ENCODE measurements around the gene ITGB7.
"Not testable (repeated sequence)": the region's sequence is repeated elsewhere in the genome, so short reads cannot be mapped to it uniquely, and the experiment has no call there.

Gene ITGB7

DNA sequence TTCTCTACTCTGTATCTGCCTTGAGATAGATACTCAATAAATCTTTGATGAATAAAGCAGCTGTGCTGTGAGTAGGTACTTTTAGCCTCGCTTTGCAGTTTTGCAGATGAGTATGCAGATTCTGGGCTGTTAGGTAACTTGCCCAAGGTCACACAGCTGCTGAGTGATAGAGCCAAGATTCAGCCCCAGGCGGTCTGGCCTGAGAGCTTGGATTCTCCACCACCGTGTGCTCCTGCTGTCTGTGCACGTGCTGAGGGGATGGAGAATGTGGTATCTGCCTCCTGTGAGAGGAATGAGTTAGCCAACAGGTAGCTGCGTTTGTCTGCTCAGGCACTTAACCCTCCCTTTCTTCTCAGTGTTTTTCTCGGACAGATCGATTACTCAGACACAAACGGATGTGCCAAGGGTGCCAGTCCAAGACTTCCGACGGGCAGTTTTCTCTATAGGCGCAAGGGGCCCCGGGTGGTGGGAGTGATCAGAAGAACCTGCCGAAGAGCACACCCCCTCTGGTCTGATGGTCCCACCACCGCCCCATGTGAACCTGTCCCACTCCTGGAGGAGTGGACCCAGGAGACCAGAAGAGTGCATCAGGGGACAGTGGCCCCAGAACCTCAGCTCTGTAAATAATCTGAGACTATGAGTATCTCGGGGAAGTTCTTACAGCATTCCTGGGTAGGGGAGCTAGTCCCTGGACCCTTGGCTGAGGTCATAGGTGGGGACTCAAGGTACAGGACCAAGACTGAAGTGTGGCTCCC lies 19.7 kb downstream of the ITGB7 start:
- Histone ChIP-seq H3K4me1 (ENCODE audit: control insufficient read depth, insufficient read depth, low read length) (peaks cover 12% of the 10 kb centered on the region), H3K4me3 (ENCODE audit: low read length) (no peak overlapping the region), H3K36me3 (ENCODE audit: control insufficient read depth, insufficient read depth, low read length) (peaks cover 34% of the 10 kb centered on the region), H3K27me3 (ENCODE audit: control insufficient read depth, insufficient read depth, low read length) (no peaks in the 10 kb centered on the region), H3K9ac (ENCODE audit: low read length) (no peak overlapping the region), H3K27ac (ENCODE audit: low read depth, low read length) (no peak overlapping the region)

DNA sequence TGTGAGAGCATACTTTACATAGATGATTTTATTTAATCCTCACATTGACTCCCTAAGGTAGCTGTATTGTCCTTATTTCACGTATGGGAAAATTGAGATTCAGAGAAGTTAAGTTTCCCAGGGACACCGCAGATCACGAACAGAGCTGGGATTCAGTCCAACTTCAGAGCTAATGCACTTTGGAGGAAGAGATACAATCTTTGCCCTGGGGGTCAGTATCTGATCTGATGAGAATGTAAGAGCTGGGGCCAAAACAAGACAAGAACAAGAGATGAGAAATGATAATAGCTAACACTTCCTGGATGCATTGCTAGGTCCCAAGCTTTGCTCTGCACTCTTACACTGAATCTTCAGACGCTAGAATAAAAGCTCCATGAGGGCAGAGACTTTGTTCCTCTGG lies 20.3 kb downstream of the ITGB7 start:
- no peak overlapping the region for H3K9ac ChIP-seq (ENCODE audit: low read length)
- H3K27ac ChIP-seq (ENCODE audit: low read depth, low read length), result no peak overlapping the region
- H3K4me3 ChIP-seq (ENCODE audit: low read length), result no peak overlapping the region
- no peaks in the 10 kb centered on the region for H3K27me3 ChIP-seq (ENCODE audit: control insufficient read depth, insufficient read depth, low read length)
- peaks cover 18% of the 10 kb centered on the region for H3K4me1 ChIP-seq (ENCODE audit: control insufficient read depth, insufficient read depth, low read length)
- peaks cover 38% of the 10 kb centered on the region for H3K36me3 ChIP-seq (ENCODE audit: control insufficient read depth, insufficient read depth, low read length)

DNA sequence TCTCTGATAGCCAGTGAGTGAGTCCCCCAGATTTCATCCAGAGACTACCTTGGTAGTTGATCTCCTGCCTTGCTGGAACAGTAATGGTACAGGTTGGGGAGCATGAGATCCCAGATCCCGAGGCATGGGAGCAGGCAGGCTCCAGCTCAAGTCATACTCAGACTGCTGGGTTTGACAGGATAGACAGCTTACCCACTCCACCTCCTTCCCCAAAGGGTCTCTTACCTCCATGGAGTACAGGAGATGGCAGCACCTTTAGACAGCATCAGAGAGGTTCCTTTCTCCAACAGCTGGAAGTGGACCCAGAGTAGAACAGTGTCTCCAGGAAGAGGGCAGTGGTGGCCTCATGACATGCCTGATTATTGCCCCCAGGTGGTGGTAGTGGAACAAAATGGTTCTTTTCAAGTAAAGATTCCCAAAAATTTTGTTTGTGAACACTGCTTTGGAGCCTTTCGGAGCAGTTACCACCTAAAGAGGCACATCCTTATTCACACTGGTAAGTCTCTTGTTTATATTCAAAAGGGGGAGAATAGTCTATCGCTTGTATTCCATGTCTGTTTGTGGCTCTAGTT lies 21.4 kb downstream of the ITGB7 start:
- H3K27me3 ChIP-seq (ENCODE audit: control insufficient read depth, insufficient read depth, low read length), result no peaks in the 10 kb centered on the region
- peaks cover 39% of the 10 kb centered on the region for H3K36me3 ChIP-seq (ENCODE audit: control insufficient read depth, insufficient read depth, low read length)
- H3K4me1 ChIP-seq (ENCODE audit: control insufficient read depth, insufficient read depth, low read length), result peaks cover 25% of the 10 kb centered on the region
- no peak overlapping the region for H3K27ac ChIP-seq (ENCODE audit: low read depth, low read length)
- no peak overlapping the region for H3K9ac ChIP-seq (ENCODE audit: low read length)
- H3K4me3 ChIP-seq (ENCODE audit: low read length), result no peak overlapping the region

DNA sequence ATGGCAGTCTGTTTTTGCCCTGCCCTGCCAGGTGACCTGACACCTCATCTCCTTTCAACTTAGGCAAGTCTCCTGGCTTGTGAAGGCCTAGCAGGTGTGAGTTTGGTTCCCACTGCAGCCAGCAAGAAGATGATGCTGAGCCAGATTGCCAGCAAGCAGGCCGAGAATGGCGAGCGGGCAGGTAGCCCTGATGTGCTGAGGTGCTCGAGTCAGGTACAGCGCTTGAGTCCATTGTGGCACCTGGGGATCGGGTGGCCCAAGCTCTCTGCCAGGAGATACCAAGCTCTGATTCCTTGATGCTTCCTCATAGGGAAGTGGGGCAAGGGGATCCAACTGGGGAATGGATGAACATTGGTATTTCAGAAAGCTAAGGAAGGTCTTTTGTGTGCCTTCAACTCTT lies 22.2 kb downstream of the ITGB7 start:
- Histone ChIP-seq H3K4me3 (ENCODE audit: low read length) (no peak overlapping the region), H3K9ac (ENCODE audit: low read length) (no peak overlapping the region), H3K4me1 (ENCODE audit: control insufficient read depth, insufficient read depth, low read length) (peaks cover 26% of the 10 kb centered on the region), H3K27ac (ENCODE audit: low read depth, low read length) (no peak overlapping the region), H3K36me3 (ENCODE audit: control insufficient read depth, insufficient read depth, low read length) (peaks cover 39% of the 10 kb centered on the region), H3K27me3 (ENCODE audit: control insufficient read depth, insufficient read depth, low read length) (no peaks in the 10 kb centered on the region)

DNA sequence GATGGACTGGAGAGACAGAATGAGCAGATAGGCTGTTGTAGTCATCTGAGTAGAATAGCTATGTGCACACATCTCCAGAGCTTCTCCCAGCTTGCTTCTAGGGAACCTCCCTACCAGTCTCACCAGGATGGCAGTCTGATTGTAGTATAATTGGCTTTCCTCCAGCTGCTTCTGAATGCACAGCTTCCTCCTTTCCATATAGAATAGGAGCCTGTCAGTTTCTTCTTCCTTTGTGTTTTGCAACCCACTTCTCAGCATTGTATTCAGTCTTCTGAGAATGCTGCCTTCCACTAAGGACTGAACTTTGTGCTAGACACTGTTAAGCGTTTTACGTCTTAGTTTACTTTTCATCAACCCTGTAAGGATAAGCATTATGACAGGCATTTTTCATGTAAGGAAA lies 24.1 kb downstream of the ITGB7 start:
- Histone ChIP-seq H3K9ac (ENCODE audit: low read length) (no peak overlapping the region), H3K4me1 (ENCODE audit: control insufficient read depth, insufficient read depth, low read length) (peaks cover 29% of the 10 kb centered on the region), H3K4me3 (ENCODE audit: low read length) (peak overlapping the region; percentile 81), H3K27me3 (ENCODE audit: control insufficient read depth, insufficient read depth, low read length) (no peaks in the 10 kb centered on the region), H3K27ac (ENCODE audit: low read depth, low read length) (no peak overlapping the region), H3K36me3 (ENCODE audit: control insufficient read depth, insufficient read depth, low read length) (peaks cover 35% of the 10 kb centered on the region)

DNA sequence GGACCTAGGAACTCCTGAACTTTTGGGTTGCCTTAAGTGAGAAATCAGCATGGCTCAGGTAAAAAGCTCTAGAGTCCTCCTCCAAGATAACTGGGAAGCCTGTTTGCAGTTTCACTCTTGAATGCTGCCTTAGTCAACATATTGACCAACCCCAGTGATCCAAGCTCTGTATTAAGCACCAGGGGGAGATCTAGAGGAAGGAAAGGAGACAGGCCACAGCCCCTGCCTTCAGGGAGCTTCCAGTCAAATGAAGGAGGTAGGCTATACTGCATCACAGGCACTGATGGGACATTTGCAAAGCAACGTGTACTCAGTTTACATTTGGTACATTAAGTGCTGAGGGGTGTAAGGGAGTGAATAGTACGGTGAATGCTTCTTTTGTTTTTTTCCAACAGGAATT lies 25.1 kb downstream of the ITGB7 start:
- no peaks in the 10 kb centered on the region for H3K27me3 ChIP-seq (ENCODE audit: control insufficient read depth, insufficient read depth, low read length)
- no peak overlapping the region for H3K9ac ChIP-seq (ENCODE audit: low read length)
- peak overlapping the region; percentile 97 for H3K27ac ChIP-seq (ENCODE audit: low read depth, low read length)
- H3K4me1 ChIP-seq (ENCODE audit: control insufficient read depth, insufficient read depth, low read length), result peaks cover 29% of the 10 kb centered on the region
- peak overlapping the region; percentile 81 for H3K4me3 ChIP-seq (ENCODE audit: low read length)
- H3K36me3 ChIP-seq (ENCODE audit: control insufficient read depth, insufficient read depth, low read length), result peaks cover 31% of the 10 kb centered on the region

DNA sequence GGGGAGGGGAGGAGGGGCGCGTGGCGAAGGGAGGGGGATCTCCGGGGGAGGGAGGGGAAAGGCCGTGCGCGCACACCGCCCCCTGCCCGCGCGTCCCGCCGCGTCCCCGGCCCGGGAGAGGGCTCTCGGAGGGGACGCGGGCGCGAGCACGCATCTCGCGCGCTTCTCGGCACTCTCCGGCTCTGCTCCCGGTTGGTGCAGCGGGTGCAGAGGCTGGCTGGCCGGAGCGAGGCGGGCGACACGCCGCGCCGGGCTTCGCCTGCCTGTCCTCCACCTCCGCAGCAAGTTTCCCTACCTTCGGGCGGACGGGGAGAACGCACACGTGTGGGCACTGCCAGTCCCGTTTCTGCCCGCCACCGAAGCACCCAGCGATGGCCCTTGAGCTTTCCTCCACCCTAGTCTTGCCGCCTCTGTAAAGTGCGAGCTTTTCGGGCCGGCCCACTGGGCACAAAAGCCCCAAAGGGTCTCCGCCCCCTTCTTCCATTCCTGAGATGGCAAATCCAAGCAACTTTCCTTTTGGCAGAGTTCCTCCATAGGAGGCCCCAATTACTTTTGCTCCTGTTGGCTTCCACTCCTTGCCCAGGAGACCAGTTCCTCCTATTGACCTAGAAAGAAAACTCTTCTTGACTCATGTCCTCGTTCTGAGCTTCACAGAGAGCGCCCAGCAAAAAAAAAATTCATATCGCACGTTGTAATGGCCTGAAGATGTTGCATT lies 26.0 kb downstream of the ITGB7 start:
- Histone ChIP-seq H3K36me3 (ENCODE audit: control insufficient read depth, insufficient read depth, low read length) (peaks cover 23% of the 10 kb centered on the region), H3K27me3 (ENCODE audit: control insufficient read depth, insufficient read depth, low read length) (no peaks in the 10 kb centered on the region), H3K9ac (ENCODE audit: low read length) (peak overlapping the region; percentile 51), H3K4me1 (ENCODE audit: control insufficient read depth, insufficient read depth, low read length) (peaks cover 29% of the 10 kb centered on the region), H3K4me3 (ENCODE audit: low read length) (peak overlapping the region; percentile 81), H3K27ac (ENCODE audit: low read depth, low read length) (peak overlapping the region; percentile 97)

DNA sequence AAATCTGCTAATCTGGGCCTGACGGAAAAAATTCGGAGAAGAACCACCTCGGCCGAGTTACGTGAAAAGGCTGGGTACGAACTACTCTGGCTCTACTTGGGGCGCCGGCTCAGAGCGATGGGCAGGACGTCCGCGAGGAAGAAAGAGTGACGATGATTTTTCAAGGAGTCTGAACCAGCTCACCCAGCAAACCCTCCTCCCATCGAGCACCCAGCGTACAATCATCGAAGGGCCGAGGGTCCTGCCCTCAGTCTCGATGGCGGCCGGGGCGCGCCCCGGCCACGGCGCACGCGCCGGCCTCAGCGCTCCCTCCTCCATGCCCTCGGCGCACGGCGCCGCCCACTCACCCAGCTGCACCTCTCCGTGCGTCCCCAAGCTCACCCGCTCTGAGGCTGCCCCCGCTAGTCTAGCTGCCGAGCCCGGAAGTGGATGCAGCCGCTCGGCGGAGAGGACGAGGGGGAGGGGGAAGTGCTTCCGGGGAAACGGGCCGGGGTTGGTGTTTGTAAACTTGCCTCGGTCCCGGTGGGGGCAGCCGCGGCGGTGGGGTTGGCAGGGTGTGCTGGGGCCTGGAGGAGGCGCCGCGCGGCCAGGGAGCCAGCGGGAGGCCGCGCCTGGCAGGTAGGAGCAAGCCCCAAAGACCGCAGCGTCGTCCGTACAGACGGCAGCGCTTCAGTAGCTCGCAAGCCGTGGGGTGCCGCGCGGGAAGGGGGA lies 26.7 kb downstream of the ITGB7 start, which contains the start of the genes CSAD and ZNF740:
TSS of gene CSAD (minus strand) at position 706 of the 711 bp plus-strand sequence. CDS start 7,455 bp downstream, outside the sequence.
TSS of gene ZNF740 (plus strand) at position 503 of the 711 bp plus-strand sequence. CDS start 1,262 bp downstream, outside the sequence.
- H3K27ac ChIP-seq (ENCODE audit: low read depth, low read length), result peak within 1 kb of the TSS; percentile 97
- peak within 1 kb of the TSS; percentile 81 for H3K4me3 ChIP-seq (ENCODE audit: low read length)
- H3K4me1 ChIP-seq (ENCODE audit: control insufficient read depth, insufficient read depth, low read length), result peaks cover 29% of the 10 kb centered on the region
- H3K36me3 ChIP-seq (ENCODE audit: control insufficient read depth, insufficient read depth, low read length), result peaks cover 19% of the 10 kb centered on the region
- H3K9ac ChIP-seq (ENCODE audit: low read length), result peak within 1 kb of the TSS; percentile 69
- H3K27me3 ChIP-seq (ENCODE audit: control insufficient read depth, insufficient read depth, low read length), result no peaks in the 10 kb centered on the region

DNA sequence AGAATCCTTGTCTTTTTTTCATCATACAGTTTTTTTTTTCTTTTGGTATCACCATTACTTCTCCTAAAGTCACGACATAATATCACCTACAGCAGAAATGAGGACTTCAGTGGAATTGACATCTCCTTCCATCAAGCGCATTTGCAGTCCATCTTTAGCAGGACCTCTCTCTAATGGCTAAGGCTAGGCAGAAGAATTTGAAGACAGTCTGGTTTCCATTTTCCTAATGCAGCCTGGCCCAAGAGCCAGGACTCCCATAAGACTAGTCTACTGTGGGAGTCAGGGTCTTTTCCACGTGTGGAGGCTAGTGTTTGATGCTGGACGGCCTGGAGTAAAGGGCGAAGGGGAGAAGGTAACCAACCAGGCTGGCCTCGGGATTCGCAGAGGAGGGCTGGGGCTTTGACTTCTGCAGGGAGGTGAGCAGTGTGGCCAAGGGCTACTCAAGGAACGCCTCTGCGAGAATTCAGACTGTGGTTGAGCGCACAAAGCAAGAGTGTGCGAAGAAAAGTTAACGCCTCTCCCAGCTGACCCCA lies 27.3 kb downstream of the ITGB7 start:
- Histone ChIP-seq H3K27ac (ENCODE audit: low read depth, low read length) (peak overlapping the region; percentile 97), H3K4me3 (ENCODE audit: low read length) (peak overlapping the region; percentile 81), H3K27me3 (ENCODE audit: control insufficient read depth, insufficient read depth, low read length) (no peaks in the 10 kb centered on the region), H3K36me3 (ENCODE audit: control insufficient read depth, insufficient read depth, low read length) (peaks cover 15% of the 10 kb centered on the region), H3K9ac (ENCODE audit: low read length) (peak overlapping the region; percentile 69), H3K4me1 (ENCODE audit: control insufficient read depth, insufficient read depth, low read length) (peaks cover 29% of the 10 kb centered on the region)

DNA sequence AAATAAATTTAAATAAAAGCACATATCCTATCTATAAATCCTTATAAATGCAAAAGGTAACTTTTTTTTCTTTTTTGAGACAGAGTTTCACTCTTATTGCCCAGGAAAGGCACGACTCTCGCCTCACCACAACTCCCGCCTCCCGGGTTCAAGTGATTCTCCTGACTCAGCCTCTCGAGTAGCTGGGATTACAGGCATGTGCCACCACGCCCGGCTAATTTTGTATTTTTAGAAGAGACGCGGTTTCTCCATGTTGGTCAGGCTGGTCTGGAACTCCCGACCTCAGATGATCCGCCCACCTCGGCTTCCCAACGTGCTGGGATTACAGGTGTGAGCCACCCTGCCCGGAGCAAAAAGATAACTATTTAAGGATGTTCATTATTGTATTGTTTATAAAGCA lies 28.2 kb downstream of the ITGB7 start:
- H3K36me3 ChIP-seq (ENCODE audit: control insufficient read depth, insufficient read depth, low read length); H3K4me3 ChIP-seq (ENCODE audit: low read length); H3K9ac ChIP-seq (ENCODE audit: low read length); H3K27ac ChIP-seq (ENCODE audit: low read depth, low read length); H3K27me3 ChIP-seq (ENCODE audit: control insufficient read depth, insufficient read depth, low read length): not testable (repeated sequence)
- H3K4me1 ChIP-seq (ENCODE audit: control insufficient read depth, insufficient read depth, low read length), result peaks cover 28% of the 10 kb centered on the region

DNA sequence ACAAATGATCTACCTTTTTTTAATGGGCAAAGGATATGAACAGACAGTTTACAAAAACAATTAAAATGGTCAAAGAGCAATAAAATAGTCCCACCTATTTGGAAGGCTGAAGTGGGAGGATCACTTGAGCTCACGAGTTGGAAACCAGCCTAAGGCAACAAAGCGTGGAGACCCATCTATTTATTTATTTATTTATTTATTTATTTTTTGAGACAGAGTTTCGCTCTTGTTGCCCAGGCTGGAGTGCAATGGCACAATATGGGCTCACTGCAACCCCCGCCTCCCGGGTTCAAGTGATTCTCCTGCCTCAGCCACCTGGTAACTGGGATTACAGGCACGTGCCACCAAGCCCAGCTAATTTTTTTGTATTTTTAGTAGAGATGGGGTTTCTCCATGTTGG lies 29.6 kb downstream of the ITGB7 start:
- H3K27ac ChIP-seq (ENCODE audit: low read depth, low read length); H3K9ac ChIP-seq (ENCODE audit: low read length); H3K4me3 ChIP-seq (ENCODE audit: low read length); H3K36me3 ChIP-seq (ENCODE audit: control insufficient read depth, insufficient read depth, low read length); H3K27me3 ChIP-seq (ENCODE audit: control insufficient read depth, insufficient read depth, low read length): not testable (repeated sequence)
- H3K4me1 ChIP-seq (ENCODE audit: control insufficient read depth, insufficient read depth, low read length), result peaks cover 18% of the 10 kb centered on the region

DNA sequence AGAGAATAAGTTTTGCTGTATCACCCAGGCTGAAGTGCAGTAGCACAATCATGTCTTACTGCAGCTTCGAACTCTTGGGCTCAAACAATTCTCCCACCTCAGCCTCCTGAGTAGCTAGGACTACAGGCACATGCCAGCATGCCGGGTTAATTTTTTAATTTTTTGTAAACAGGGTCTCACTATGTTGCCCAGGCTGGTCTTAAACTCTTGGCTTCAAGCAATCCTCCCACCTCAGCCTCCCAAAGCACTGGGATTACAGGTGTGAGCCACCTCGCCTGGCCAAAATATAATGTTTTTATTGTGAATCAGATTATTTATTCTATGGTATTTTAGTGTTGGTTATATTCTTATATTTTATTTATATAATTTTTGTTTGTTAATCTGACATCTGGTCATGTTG lies 30.3 kb downstream of the ITGB7 start:
- Histone ChIP-seq H3K36me3 (ENCODE audit: control insufficient read depth, insufficient read depth, low read length) (peaks cover under 1% of the 10 kb centered on the region), H3K9ac (ENCODE audit: low read length) (no peak overlapping the region), H3K4me3 (ENCODE audit: low read length) (no peak overlapping the region), H3K27ac (ENCODE audit: low read depth, low read length) (no peak overlapping the region), H3K4me1 (ENCODE audit: control insufficient read depth, insufficient read depth, low read length) (peaks cover 16% of the 10 kb centered on the region), H3K27me3 (ENCODE audit: control insufficient read depth, insufficient read depth, low read length) (no peaks in the 10 kb centered on the region)
